H1 (cell line): ENCODE measurements around the gene MARCHF10.

ENCODE experiments used
- CHD2 ChIP-seq: IDR thresholded peaks from 2 replicates; pipeline ENCODE4 v1.6.1; 2012; ENCODE audit warnings: low read length, improper control_type of control experiment
- CTCF ChIP-seq, 3 experiments: IDR thresholded peaks; 1 replicate in 2 of 3; 2 replicates in 1 of 3; pipeline versions ENCODE4 v1.5.1 to v1.6.1; 2011; ENCODE audit warnings: low read length in 3 of 3, mild to moderate bottlenecking in 3 of 3, inconsistent platforms in 2 of 3, low read depth in 1 of 3, moderate library complexity in 1 of 3; ENCODE audit not compliant: insufficient read depth in 1 of 3; ENCODE audit errors: control extremely low read depth in 1 of 3
- EGR1 ChIP-seq: IDR thresholded peaks from 2 replicates; pipeline ENCODE4 v1.6.1; 2011; ENCODE audit warnings: low read depth, low read length, borderline replicate concordance
- MAX ChIP-seq: IDR thresholded peaks from 2 replicates; pipeline ENCODE4 v1.6.1; 2012; ENCODE audit warnings: inconsistent platforms
- RAD21 ChIP-seq, 2 experiments: IDR thresholded peaks in 1 of 2; conservative IDR thresholded peaks in 1 of 2; 2 replicates each; pipeline ENCODE4 v1.6.1; 2011; ENCODE audit warnings: low read depth in 2 of 2, low read length in 2 of 2, improper control_type of control experiment in 1 of 2, inconsistent platforms in 1 of 2, mild to moderate bottlenecking in 1 of 2, moderate library complexity in 1 of 2
- RFX5 ChIP-seq: IDR thresholded peaks from 2 replicates; pipeline ENCODE4 v1.6.1; 2011; ENCODE audit warnings: low read depth, low read length, improper control_type of control experiment, borderline replicate concordance
- SIX5 ChIP-seq: IDR thresholded peaks from 2 replicates; pipeline ENCODE4 v1.6.1; 2011; ENCODE audit warnings: mild to moderate bottlenecking, low read depth, low read length
- TAF7 ChIP-seq: optimal IDR thresholded peaks from 2 replicates; pipeline ENCODE3; 2011; ENCODE audit warnings: low read depth, mild to moderate bottlenecking, inconsistent platforms, low read length, moderate library complexity, borderline replicate concordance
- TBP ChIP-seq: IDR thresholded peaks from 2 replicates; pipeline ENCODE4 v1.6.1; 2011; ENCODE audit warnings: low read depth, low read length, improper control_type of control experiment
- TCF12 ChIP-seq: IDR thresholded peaks from 2 replicates; pipeline ENCODE4 v1.6.1; 2011; ENCODE audit warnings: low read depth, mild to moderate bottlenecking, low read length
- USF2 ChIP-seq: IDR thresholded peaks from 2 replicates; pipeline ENCODE4 v1.6.1; 2011; ENCODE audit warnings: low read length, improper control_type of control experiment

GRCh38 chr17:62790564-62790986 lies 17.5 kb downstream of the MARCHF10 start:
- no peak for TF ChIP-seq RAD21 (IDR thresholded peaks at IDR 0.05 in 1 of 2, conservative IDR thresholded peaks at IDR 0.05 in 1 of 2; ENCODE audit: low read depth in 2 of 2, low read length in 2 of 2)
- TF ChIP-seq CTCF (IDR thresholded peaks at IDR 0.05; ENCODE audit: control extremely low read depth in 1 of 3, insufficient read depth in 1 of 3, low read depth in 1 of 3, low read length in 3 of 3): no peak
- TF ChIP-seq MAX: no peak
- no peak for TF ChIP-seq TAF7
- TF ChIP-seq CHD2: no peak
- TF ChIP-seq TCF12: no peak
- TF ChIP-seq EGR1: no peak
- no peak for TF ChIP-seq USF2
- no peak for TF ChIP-seq RFX5
- no peak for TF ChIP-seq TBP
- no peak for TF ChIP-seq SIX5
